Liver (tissue), 9 donors: ENCODE data around the gene FBXW2. TPM values are rescaled to one million over a fixed set of nuclear protein-coding genes. Genes with fewer than 3 reads are reported as not detected.

ENCODE experiments used
- DNase-seq: peaks from one replicate; pipeline ENCODE4 v3.0.0-alpha.2; 2017; ENCODE audit warnings: low spot score
- H3K27ac ChIP-seq, 2 donors: one replicate each; pipeline ENCODE4 v1.7.0; 2013; ENCODE audit warnings: inconsistent platforms in 2 of 2, low read length in 2 of 2, control low read depth in 1 of 2, low read depth in 1 of 2, mild to moderate bottlenecking in 1 of 2
- H3K27me3 ChIP-seq, 4 donors: one replicate each; pipeline versions ENCODE4 v1.6.1 to v1.7.0; 2013; ENCODE audit warnings: low read length in 3 of 4, inconsistent platforms in 1 of 4, mild to moderate bottlenecking in 1 of 4, moderate library complexity in 1 of 4; ENCODE audit not compliant: control insufficient read depth in 4 of 4, insufficient read depth in 4 of 4
- H3K36me3 ChIP-seq, 4 donors: one replicate each; pipeline versions ENCODE4 v1.6.1 to v1.7.0; 2013; ENCODE audit warnings: low read length in 3 of 4, mild to moderate bottlenecking in 3 of 4, low read depth in 1 of 4, moderate library complexity in 1 of 4; ENCODE audit not compliant: control insufficient read depth in 4 of 4, insufficient read depth in 3 of 4
- H3K4me1 ChIP-seq, 4 donors: one replicate each; pipeline versions ENCODE4 v1.6.1 to v1.7.0; 2013; ENCODE audit warnings: low read length in 3 of 4, mild to moderate bottlenecking in 3 of 4, moderate library complexity in 1 of 4; ENCODE audit not compliant: control insufficient read depth in 4 of 4, insufficient read depth in 4 of 4
- H3K4me3 ChIP-seq, 3 donors: one replicate each; pipeline versions ENCODE4 v1.6.1 to v1.7.0; 2013; ENCODE audit warnings: low read length in 3 of 3, control low read depth in 1 of 3, low read depth in 1 of 3, mild to moderate bottlenecking in 1 of 3
- H3K9ac ChIP-seq, 2 donors: one replicate each; pipeline ENCODE4 v1.7.0; 2013; ENCODE audit warnings: low read length in 2 of 2, mild to moderate bottlenecking in 2 of 2, moderate library complexity in 2 of 2, control low read depth in 1 of 2, low read depth in 1 of 2
- H3K9me3 ChIP-seq, 4 donors: one replicate each; pipeline versions ENCODE4 v1.6.1 to v1.7.0; 2013; ENCODE audit warnings: low read length in 3 of 4; ENCODE audit not compliant: control insufficient read depth in 4 of 4
- ATF3 ChIP-seq: IDR thresholded peaks from 2 replicates; pipeline ENCODE4 v1.6.1; 2016; ENCODE audit warnings: antibody characterized with exemption
- EGR1 ChIP-seq, 2 donors: IDR thresholded peaks; 2 replicates each; pipeline ENCODE4 v1.6.1; 2016 to 2018; ENCODE audit warnings: antibody characterized with exemption in 2 of 2, low read depth in 2 of 2
- FOXA1 ChIP-seq: IDR thresholded peaks from 2 replicates; pipeline ENCODE4 v1.6.1; 2016; ENCODE audit warnings: antibody characterized with exemption
- FOXA2 ChIP-seq: IDR thresholded peaks from 2 replicates; pipeline ENCODE4 v1.6.1; 2016; ENCODE audit warnings: antibody characterized with exemption
- GABPA ChIP-seq, 2 donors: IDR thresholded peaks in 1 of 2; conservative IDR thresholded peaks in 1 of 2; 2 replicates each; pipeline ENCODE4 v1.6.1; 2016; ENCODE audit warnings: antibody characterized with exemption in 2 of 2, mild to moderate bottlenecking in 1 of 2, moderate library complexity in 1 of 2
- HNF4A ChIP-seq, 2 donors: conservative IDR thresholded peaks; 2 replicates each; pipeline ENCODE4 v1.6.1; 2016; ENCODE audit warnings: antibody characterized with exemption in 2 of 2, mild to moderate bottlenecking in 2 of 2
- HNF4G ChIP-seq: IDR thresholded peaks from 2 replicates; pipeline ENCODE4 v1.6.1; 2016; ENCODE audit warnings: antibody characterized with exemption
- JUND ChIP-seq, 2 donors: IDR thresholded peaks; 2 replicates each; pipeline ENCODE4 v1.6.1; 2016; ENCODE audit warnings: antibody characterized with exemption in 2 of 2
- MAX ChIP-seq: IDR thresholded peaks from 2 replicates; pipeline ENCODE4 v1.6.1; 2016; ENCODE audit warnings: antibody characterized with exemption
- NR2F2 ChIP-seq: IDR thresholded peaks from 2 replicates; pipeline ENCODE4 v1.6.1; 2016; ENCODE audit warnings: antibody characterized with exemption
- RAD21 ChIP-seq, 2 donors: IDR thresholded peaks; 2 replicates each; pipeline ENCODE4 v1.6.1; 2016; ENCODE audit warnings: antibody characterized with exemption in 2 of 2, mild to moderate bottlenecking in 2 of 2
- RXRA ChIP-seq, 2 donors: IDR thresholded peaks; 2 replicates each; pipeline ENCODE4 v1.6.1; 2017 to 2018; ENCODE audit warnings: antibody characterized with exemption in 2 of 2, mild to moderate bottlenecking in 1 of 2
- SP1 ChIP-seq: IDR thresholded peaks from 2 replicates; pipeline ENCODE4 v1.6.1; 2018; ENCODE audit warnings: antibody characterized with exemption, mild to moderate bottlenecking
- TAF1 ChIP-seq: conservative IDR thresholded peaks from 2 replicates; pipeline ENCODE4 v1.6.1; 2016; ENCODE audit warnings: antibody characterized with exemption, mild to moderate bottlenecking
- YY1 ChIP-seq: IDR thresholded peaks from 2 replicates; pipeline ENCODE4 v1.6.1; 2016; ENCODE audit warnings: antibody characterized with exemption, mild to moderate bottlenecking
- WGBS: extraction: QIAGEN DNeasy Blood & Tissue Kit; methylation state at CpG from one replicate; pipeline ENCODE4 v1.1.7; 2013; 5-methylcytosine and 5-hydroxymethylcytosine counted together
- polyA plus RNA-seq, 2 donors: library from polyadenylated mRNA; stranded (reverse) in 1 of 2; unstranded in 1 of 2; fragments of 200-250 nt in 1 of 2; fragments of >200 nt in 1 of 2; fragmentation: Nextera tagmentation in 1 of 2; extraction: Ambion mirVana in 1 of 2; gene quantifications; one replicate each; pipeline versions ENCODE4 v1.2.1 to v1.2.3, GENCODE V29; 2013 to 2015
- total RNA-seq, 2 donors: library from RNA; depleted of rRNA; stranded (reverse); fragments of >200 nt; gene quantifications; one replicate each; pipeline ENCODE4 v1.2.3, GENCODE V29; 2014
- TF ChIP-seq, protein P1 (sequence below): IDR thresholded peaks from 2 replicates; pipeline ENCODE4 v1.6.1; 2016; ENCODE audit warnings: antibody characterized with exemption
- TF ChIP-seq, protein P2 (sequence below): IDR thresholded peaks from 2 replicates; pipeline ENCODE4 v1.6.1; 2016; ENCODE audit warnings: antibody characterized with exemption, mild to moderate bottlenecking
- TF ChIP-seq, protein P3 (sequence below): fragments of 150-350 bp; IDR thresholded peaks from 2 replicates; pipeline ENCODE4 v1.5.1; 2017; ENCODE audit warnings: improper control_type of control experiment, low read depth, low read length; ENCODE audit not compliant: missing input control
- donor health status: healthy.
- donor health status: healthy.
- donor health status: healthy.
- donor health status: healthy.
- donor health status: healthy.

The FBXW2 gene
- total and polyA plus RNA-seq, 4 donors, result 7.0 to 40.9 (median 22.5) TPM

- DNase-seq, result no peak
- H3K27ac ChIP-seq, result peak overlapping the region; percentile 83 to 91
- H3K9ac ChIP-seq, result no peak overlapping the region
- no peaks in the 10 kb centered on the region for H3K36me3 ChIP-seq
- H3K4me3 ChIP-seq, result no peak overlapping the region
- H3K4me1 ChIP-seq, result peaks cover 15 to 49% (median 39%) of the 10 kb centered on the region in 4 donors
- no peaks in the 10 kb centered on the region for H3K27me3 ChIP-seq
- TF ChIP-seq, protein P1, sequence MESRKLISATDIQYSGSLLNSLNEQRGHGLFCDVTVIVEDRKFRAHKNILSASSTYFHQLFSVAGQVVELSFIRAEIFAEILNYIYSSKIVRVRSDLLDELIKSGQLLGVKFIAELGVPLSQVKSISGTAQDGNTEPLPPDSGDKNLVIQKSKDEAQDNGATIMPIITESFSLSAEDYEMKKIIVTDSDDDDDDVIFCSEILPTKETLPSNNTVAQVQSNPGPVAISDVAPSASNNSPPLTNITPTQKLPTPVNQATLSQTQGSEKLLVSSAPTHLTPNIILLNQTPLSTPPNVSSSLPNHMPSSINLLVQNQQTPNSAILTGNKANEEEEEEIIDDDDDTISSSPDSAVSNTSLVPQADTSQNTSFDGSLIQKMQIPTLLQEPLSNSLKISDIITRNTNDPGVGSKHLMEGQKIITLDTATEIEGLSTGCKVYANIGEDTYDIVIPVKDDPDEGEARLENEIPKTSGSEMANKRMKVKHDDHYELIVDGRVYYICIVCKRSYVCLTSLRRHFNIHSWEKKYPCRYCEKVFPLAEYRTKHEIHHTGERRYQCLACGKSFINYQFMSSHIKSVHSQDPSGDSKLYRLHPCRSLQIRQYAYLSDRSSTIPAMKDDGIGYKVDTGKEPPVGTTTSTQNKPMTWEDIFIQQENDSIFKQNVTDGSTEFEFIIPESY, result peak; percentile 88
- TF ChIP-seq TAF1, result no peak
- peak; percentile 64 for TF ChIP-seq YY1
- TF ChIP-seq JUND (IDR thresholded peaks at IDR 0.05), result peak; percentile 92 to 93
- TF ChIP-seq RXRA (IDR thresholded peaks at IDR 0.05), result peak; percentile 98
- peak; percentile 92 for TF ChIP-seq ATF3
- TF ChIP-seq GABPA (IDR thresholded peaks at IDR 0.05 in 1 of 2, conservative IDR thresholded peaks at IDR 0.05 in 1 of 2), result peak in 1 of 2 donors; percentile 66
- TF ChIP-seq, protein P2, sequence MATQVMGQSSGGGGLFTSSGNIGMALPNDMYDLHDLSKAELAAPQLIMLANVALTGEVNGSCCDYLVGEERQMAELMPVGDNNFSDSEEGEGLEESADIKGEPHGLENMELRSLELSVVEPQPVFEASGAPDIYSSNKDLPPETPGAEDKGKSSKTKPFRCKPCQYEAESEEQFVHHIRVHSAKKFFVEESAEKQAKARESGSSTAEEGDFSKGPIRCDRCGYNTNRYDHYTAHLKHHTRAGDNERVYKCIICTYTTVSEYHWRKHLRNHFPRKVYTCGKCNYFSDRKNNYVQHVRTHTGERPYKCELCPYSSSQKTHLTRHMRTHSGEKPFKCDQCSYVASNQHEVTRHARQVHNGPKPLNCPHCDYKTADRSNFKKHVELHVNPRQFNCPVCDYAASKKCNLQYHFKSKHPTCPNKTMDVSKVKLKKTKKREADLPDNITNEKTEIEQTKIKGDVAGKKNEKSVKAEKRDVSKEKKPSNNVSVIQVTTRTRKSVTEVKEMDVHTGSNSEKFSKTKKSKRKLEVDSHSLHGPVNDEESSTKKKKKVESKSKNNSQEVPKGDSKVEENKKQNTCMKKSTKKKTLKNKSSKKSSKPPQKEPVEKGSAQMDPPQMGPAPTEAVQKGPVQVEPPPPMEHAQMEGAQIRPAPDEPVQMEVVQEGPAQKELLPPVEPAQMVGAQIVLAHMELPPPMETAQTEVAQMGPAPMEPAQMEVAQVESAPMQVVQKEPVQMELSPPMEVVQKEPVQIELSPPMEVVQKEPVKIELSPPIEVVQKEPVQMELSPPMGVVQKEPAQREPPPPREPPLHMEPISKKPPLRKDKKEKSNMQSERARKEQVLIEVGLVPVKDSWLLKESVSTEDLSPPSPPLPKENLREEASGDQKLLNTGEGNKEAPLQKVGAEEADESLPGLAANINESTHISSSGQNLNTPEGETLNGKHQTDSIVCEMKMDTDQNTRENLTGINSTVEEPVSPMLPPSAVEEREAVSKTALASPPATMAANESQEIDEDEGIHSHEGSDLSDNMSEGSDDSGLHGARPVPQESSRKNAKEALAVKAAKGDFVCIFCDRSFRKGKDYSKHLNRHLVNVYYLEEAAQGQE, result peak; percentile 82
- TF ChIP-seq FOXA1, result peak; percentile 30
- peak; percentile 96 to 98 for TF ChIP-seq HNF4A (conservative IDR thresholded peaks at IDR 0.05)
- TF ChIP-seq MAX, result peak; percentile 86
- TF ChIP-seq HNF4G, result peak; percentile 93
- peak; percentile 41 to 57 for TF ChIP-seq RAD21 (IDR thresholded peaks at IDR 0.05)
- peak; percentile 99 for TF ChIP-seq SP1
- TF ChIP-seq, protein P3, sequence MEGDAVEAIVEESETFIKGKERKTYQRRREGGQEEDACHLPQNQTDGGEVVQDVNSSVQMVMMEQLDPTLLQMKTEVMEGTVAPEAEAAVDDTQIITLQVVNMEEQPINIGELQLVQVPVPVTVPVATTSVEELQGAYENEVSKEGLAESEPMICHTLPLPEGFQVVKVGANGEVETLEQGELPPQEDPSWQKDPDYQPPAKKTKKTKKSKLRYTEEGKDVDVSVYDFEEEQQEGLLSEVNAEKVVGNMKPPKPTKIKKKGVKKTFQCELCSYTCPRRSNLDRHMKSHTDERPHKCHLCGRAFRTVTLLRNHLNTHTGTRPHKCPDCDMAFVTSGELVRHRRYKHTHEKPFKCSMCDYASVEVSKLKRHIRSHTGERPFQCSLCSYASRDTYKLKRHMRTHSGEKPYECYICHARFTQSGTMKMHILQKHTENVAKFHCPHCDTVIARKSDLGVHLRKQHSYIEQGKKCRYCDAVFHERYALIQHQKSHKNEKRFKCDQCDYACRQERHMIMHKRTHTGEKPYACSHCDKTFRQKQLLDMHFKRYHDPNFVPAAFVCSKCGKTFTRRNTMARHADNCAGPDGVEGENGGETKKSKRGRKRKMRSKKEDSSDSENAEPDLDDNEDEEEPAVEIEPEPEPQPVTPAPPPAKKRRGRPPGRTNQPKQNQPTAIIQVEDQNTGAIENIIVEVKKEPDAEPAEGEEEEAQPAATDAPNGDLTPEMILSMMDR, result no peak
- peak; percentile 40 for TF ChIP-seq NR2F2
- TF ChIP-seq FOXA2, result peak; percentile 71
- peak; percentile 39 to 68 for TF ChIP-seq EGR1 (IDR thresholded peaks at IDR 0.05; ENCODE audit: low read depth in 2 of 2)
- 62% methylated on average over 3 of the region's 3 CpGs for WGBS
- no peaks in the 10 kb centered on the region for H3K9me3 ChIP-seq
Measured at GRCh38 chr9:120735415-120736126, 57.6 kb downstream of the FBXW2 start.
